Loucy (cell line): Measurements from ENCODE around the gene ZNF277.

Experiments used
- EZH2phosphoT487 ChIP-seq: fragments of 200-600 bp; IDR thresholded peaks from 2 replicates; pipeline ENCODE4 v1.6.1; 2018; ENCODE audit warnings: antibody characterized with exemption, mild to moderate bottlenecking, moderate library complexity, borderline replicate concordance
- TF ChIP-seq, protein P1 (sequence below): fragments of 200-600 bp; sonication (generic); conservative IDR thresholded peaks from 2 replicates; pipeline ENCODE4 v1.5.1; 2014; ENCODE audit warnings: mild to moderate bottlenecking, antibody characterized with exemption, low read length

DNA sequence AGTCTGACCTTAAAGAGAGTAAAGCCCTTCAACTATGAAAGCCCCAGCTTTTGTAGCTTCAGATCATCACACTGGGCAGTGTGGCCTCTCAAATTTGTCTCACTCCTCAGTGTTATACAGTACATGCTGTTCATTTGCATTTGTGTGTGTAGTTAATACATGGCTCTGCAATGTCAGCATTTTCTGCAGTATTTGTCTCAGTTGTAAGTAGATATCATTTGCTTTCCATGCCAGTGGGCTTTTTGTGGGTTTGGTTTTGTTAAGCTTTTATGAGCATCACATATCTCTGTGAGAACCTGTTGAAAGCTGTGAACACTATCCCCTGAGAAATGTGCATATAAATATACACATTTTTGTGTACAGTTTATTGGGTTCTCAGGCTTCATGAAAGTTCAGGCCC lies 57.0 kb downstream of the ZNF277 start:
- TF ChIP-seq, protein P1, sequence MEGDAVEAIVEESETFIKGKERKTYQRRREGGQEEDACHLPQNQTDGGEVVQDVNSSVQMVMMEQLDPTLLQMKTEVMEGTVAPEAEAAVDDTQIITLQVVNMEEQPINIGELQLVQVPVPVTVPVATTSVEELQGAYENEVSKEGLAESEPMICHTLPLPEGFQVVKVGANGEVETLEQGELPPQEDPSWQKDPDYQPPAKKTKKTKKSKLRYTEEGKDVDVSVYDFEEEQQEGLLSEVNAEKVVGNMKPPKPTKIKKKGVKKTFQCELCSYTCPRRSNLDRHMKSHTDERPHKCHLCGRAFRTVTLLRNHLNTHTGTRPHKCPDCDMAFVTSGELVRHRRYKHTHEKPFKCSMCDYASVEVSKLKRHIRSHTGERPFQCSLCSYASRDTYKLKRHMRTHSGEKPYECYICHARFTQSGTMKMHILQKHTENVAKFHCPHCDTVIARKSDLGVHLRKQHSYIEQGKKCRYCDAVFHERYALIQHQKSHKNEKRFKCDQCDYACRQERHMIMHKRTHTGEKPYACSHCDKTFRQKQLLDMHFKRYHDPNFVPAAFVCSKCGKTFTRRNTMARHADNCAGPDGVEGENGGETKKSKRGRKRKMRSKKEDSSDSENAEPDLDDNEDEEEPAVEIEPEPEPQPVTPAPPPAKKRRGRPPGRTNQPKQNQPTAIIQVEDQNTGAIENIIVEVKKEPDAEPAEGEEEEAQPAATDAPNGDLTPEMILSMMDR: no peak
- TF ChIP-seq EZH2phosphoT487: no peak
